ENCODE measurements around the gene CNN2. TPM values are rescaled to one million over a fixed set of nuclear protein-coding genes. Genes with fewer than 3 reads are reported as not detected.
A peak's percentile ranks its signal among the peaks of the same experiment; 100 is the strongest.

The CNN2 gene
- total and polyA plus RNA-seq, 8 donors: 133 to 259 (median 180) TPM

DNA sequence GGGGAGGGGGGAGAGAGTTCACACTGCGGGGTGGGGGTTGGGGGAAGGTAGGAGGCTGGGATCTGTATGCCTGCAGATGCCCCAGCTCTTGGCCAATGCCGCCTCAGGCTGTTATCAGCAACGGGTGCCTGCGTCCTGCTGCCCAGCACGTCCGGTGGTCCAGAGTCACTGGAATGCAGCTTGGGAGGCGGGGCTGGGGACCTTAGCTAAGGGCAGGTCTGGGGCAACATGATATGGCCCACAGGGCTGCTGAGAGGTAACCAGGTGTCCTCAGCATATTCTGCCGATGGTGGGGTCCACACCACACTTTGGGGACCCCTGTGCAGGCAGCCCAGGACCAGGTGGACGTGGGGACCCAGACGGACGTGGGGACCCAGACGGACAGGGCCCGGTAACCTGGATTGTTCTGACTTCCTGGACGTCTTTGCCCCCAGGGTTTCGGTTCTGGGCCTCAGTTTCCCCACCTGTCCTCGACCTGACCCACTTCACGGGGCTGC is 39.9 kb downstream of the CNN2 start:
- H3K27ac ChIP-seq: peak overlapping the region in 1 of 2 donors; percentile 92

GRCh38 chr19:1066748-1067340 is 40.4 kb downstream of the CNN2 start, which contains the start of gene ARHGAP45:
ARHGAP45 (plus strand) TSS chr19:1067167; CDS start chr19:1067406, 239 bp downstream.
- Histone ChIP-seq H3K36me3 (peaks cover 0 to 13% of the 10 kb centered on the region in 2 donors), H3K4me3 (peak within 1 kb of the TSS; percentile 41 to 85), H3K4me1 (peaks cover 6 to 76% of the 10 kb centered on the region in 2 donors), H3K27ac (peak within 1 kb of the TSS; percentile 75 to 92), H3K27me3 (peaks cover 10 to 41% of the 10 kb centered on the region in 2 donors), H3K9me3 (no peaks in the 10 kb centered on the region)
- no peak for TF ChIP-seq CTCF (IDR thresholded peaks at IDR 0.05)
- intact Hi-C loops (cut with DNase I): no loop called here
- DNase-seq (peak in 2 of 4 donors; percentile 70 to 93), ATAC-seq (peak; percentile 14)

More for the DNA sequence above, 39.9 kb downstream of the CNN2 start:
- Histone ChIP-seq H3K4me3 (peak overlapping the region; percentile 41 to 85), H3K4me1 (peaks cover 6 to 70% of the 10 kb centered on the region in 2 donors), H3K9me3 (no peaks in the 10 kb centered on the region), H3K36me3 (peaks cover 0 to 8% of the 10 kb centered on the region in 2 donors), H3K27me3 (peaks cover 10 to 38% of the 10 kb centered on the region in 2 donors)
- DNase-seq (peak in 1 of 4 donors; percentile 85), ATAC-seq (peak; percentile 7)
- TF ChIP-seq CTCF (IDR thresholded peaks at IDR 0.05): no peak
- intact Hi-C loops (cut with DNase I): no loop called here

DNA sequence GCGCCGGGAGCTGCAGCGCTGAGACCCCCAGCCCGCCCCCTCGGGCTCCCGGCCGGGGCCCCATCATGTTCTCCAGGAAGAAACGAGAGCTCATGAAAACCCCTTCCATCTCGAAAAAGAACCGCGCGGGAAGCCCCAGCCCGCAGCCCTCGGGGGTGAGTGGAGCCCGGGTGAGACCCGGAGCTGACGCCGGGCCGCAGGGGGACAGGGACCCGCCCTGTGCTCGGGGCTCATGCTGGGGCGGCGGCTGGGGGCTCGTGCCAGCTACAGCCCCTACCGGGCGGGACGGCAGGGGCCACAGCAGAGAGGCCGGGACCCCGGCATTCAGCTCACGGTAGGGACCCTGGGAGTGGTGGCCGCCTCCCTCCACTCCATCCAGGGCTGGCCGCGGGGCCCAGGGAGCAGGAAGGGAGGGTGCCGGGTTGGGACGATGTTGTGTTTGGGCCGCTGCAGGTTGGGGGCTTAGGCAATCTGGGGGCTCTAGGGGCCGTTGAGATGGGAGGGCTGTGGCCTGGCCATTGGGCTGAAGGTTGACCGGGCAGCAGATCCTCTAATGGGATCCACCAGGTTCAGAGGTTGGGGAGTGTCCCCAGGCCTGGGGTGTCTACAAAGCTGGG is 41.0 kb downstream of the CNN2 start:
- DNase-seq (no peak), ATAC-seq (no peak)
- peaks cover 10 to 41% of the 10 kb centered on the region in 2 donors for H3K27me3 ChIP-seq
- intact Hi-C loops (cut with DNase I): no loop called here
- peaks cover 6 to 82% of the 10 kb centered on the region in 2 donors for H3K4me1 ChIP-seq
- peak overlapping the region; percentile 41 to 85 for H3K4me3 ChIP-seq
- no peaks in the 10 kb centered on the region for H3K9me3 ChIP-seq
- H3K27ac ChIP-seq: peak overlapping the region; percentile 75 to 92
- TF ChIP-seq CTCF (IDR thresholded peaks at IDR 0.05): no peak
- H3K36me3 ChIP-seq: peaks cover 0 to 19% of the 10 kb centered on the region in 2 donors

DNA sequence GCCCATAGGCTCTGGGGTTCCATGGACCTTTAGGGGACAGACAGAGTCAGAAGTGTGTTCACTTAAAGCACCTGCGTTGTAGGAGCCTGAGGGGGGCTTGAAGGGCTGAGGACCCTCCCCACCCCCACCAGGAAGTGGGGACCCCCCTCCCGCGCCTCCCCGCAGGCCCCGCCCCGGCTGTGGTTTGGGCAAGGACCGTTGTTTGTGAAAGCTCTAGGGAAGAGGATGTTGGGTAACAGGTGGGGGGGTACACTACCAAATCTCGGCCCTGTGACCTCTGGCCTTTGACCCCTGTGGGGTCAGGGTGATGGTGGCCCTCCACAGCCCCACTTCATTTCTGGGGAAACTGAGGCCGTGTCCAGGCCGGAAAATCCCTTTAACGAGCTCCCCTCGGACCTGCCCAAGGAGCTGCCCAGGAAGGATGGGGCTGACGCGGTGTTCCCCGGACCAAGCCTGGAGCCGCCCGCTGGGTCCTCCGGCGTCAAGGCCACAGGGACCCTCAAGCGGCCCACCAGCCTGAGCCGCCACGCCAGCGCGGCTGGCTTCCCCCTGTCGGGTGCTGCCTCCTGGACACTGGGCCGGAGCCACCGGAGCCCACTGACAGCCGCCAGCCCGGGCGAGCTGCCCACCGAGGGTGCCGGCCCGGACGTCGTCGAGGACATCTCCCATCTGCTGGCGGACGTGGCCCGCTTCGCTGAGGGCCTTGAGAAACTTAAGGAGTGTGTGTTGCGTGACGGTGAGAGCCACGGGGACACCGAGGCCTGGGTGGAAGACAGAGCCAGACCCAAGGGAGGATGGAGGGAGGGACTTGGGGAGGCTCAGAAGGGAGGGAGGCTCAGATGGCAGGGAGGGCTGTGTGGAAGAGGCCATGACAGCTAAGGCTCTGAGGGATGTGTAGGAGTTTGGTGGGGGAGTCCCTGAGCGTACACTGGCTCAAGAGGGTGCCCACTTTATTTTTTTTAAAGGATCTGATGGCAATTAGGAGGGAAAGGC is 41.9 kb downstream of the CNN2 start:
- DNase-seq (peak in 2 of 4 donors; percentile 68 to 92), ATAC-seq (no peak)
- Histone ChIP-seq H3K9me3 (no peaks in the 10 kb centered on the region), H3K27me3 (peaks cover 10 to 41% of the 10 kb centered on the region in 2 donors), H3K4me1 (peaks cover 6 to 89% of the 10 kb centered on the region in 2 donors), H3K27ac (peak overlapping the region; percentile 75 to 92), H3K4me3 (peak overlapping the region; percentile 41 to 85), H3K36me3 (peaks cover 0 to 27% of the 10 kb centered on the region in 2 donors)
- intact Hi-C loops (cut with DNase I): no loop called here
- no peak for TF ChIP-seq CTCF (IDR thresholded peaks at IDR 0.05)

Data from left lung (tissue), 10 donors.